WTC11 (cell line): Measurements from ENCODE around the gene PI4KA. TPM values are rescaled to one million over a fixed set of nuclear protein-coding genes. Genes with fewer than 3 reads are reported as not detected.

Source experiments
- ATAC-seq: fragments of 200-7000 bp; cut with Tn5 transposase; 2 replicates; pipeline ENCODE4 v1.10.0; 2021; ENCODE audit warnings: mild to moderate bottlenecking, moderate library complexity
- CTCF ChIA-PET: fragments of 300-600 bp; sonication (Branson Sonifier 250); formaldehyde crosslinking; loops from one replicate; lab custom pipeline; 2021; ENCODE audit warnings: antibody characterized with exemption; lab: Charles Lee
- POLR2A ChIA-PET: fragments of 350-600 bp; sonication (Branson Sonifier 250); formaldehyde crosslinking; loops from one replicate; lab custom pipeline; 2021; ENCODE audit warnings: antibody characterized with exemption; lab: Charles Lee
- DNase-seq: peaks from one replicate; pipeline ENCODE4 v3.0.0; 2021; ENCODE audit warnings: low spot score
- H3K27ac Mint-ChIP-seq: 2 replicates; pipeline ENCODE4 v1.8.0; 2021; ENCODE audit warnings: mixed read lengths
- H3K27me3 Mint-ChIP-seq: 2 replicates; pipeline ENCODE4 v1.8.0; 2021; ENCODE audit warnings: low read depth, mild to moderate bottlenecking, moderate library complexity, mixed read lengths
- H3K36me3 Mint-ChIP-seq: 2 replicates; pipeline ENCODE4 v1.8.0; 2021; ENCODE audit warnings: mixed read lengths
- H3K4me1 Mint-ChIP-seq: 2 replicates; pipeline ENCODE4 v1.8.0; 2022; ENCODE audit warnings: mixed read lengths
- H3K4me3 Mint-ChIP-seq: 2 replicates; pipeline ENCODE4 v1.8.0; 2021; ENCODE audit warnings: mild to moderate bottlenecking, moderate library complexity, mixed read lengths
- H3K9me3 Mint-ChIP-seq: 2 replicates; pipeline ENCODE4 v1.8.0; 2021; ENCODE audit warnings: mixed read lengths
- ATF1 ChIP-seq: sonication (generic); formaldehyde crosslinking; IDR thresholded peaks from 2 replicates; pipeline ENCODE4 v1.8.1; 2023; ENCODE audit warnings: mild to moderate bottlenecking, moderate library complexity, missing genetic modification reagents
- CBFB ChIP-seq: sonication (generic); formaldehyde crosslinking; IDR thresholded peaks from 2 replicates; pipeline ENCODE4 v1.8.1; 2022; ENCODE audit warnings: mild to moderate bottlenecking, low read depth, missing genetic modification reagents
- CDX4 ChIP-seq: fragments of 250-450 bp; sonication (Bioruptor Pico); IDR thresholded peaks from 2 replicates; pipeline ENCODE4 v1.9.0; 2021; ENCODE audit warnings: moderate library complexity, mild to moderate bottlenecking, inconsistent platforms, borderline replicate concordance
- GRHL2 ChIP-seq: fragments of 250-450 bp; sonication (Bioruptor Pico); IDR thresholded peaks from 2 replicates; pipeline ENCODE4 v1.8.0; 2022; ENCODE audit warnings: mild to moderate bottlenecking, moderate library complexity; ENCODE audit not compliant: insufficient replicate concordance, severe bottlenecking
- HMGA2 ChIP-seq: fragments of 250-450 bp; sonication (Bioruptor Pico); IDR thresholded peaks from 2 replicates; pipeline ENCODE4 v1.4.0; 2021; ENCODE audit warnings: mild to moderate bottlenecking, moderate library complexity
- MXD4 ChIP-seq: fragments of 250-450 bp; sonication (Bioruptor Pico); IDR thresholded peaks from 2 replicates; pipeline ENCODE4 v1.8.0; 2021; ENCODE audit warnings: mild to moderate bottlenecking, moderate library complexity, borderline replicate concordance
- NFATC4 ChIP-seq: fragments of 250-450 bp; sonication (Bioruptor Pico); IDR thresholded peaks from 2 replicates; pipeline ENCODE4 v1.9.0; 2021; ENCODE audit warnings: mild to moderate bottlenecking
- NFE2L1 ChIP-seq: sonication (generic); formaldehyde crosslinking; IDR thresholded peaks from 2 replicates; pipeline ENCODE4 v1.8.1; 2023; ENCODE audit warnings: missing genetic modification reagents
- NR1H2 ChIP-seq: sonication (generic); formaldehyde crosslinking; IDR thresholded peaks from 2 replicates; pipeline ENCODE4 v1.9.0; 2021; ENCODE audit warnings: mild to moderate bottlenecking, moderate library complexity, missing genetic modification reagents
- NR2C2 ChIP-seq: sonication (generic); formaldehyde crosslinking; IDR thresholded peaks from 2 replicates; pipeline ENCODE4 v1.8.0; 2022; ENCODE audit warnings: mild to moderate bottlenecking, missing genetic modification reagents
- OVOL2 ChIP-seq: fragments of 250-450 bp; sonication (Bioruptor Pico); IDR thresholded peaks from 2 replicates; pipeline ENCODE4 v1.9.0; 2021; ENCODE audit warnings: mild to moderate bottlenecking, borderline replicate concordance
- PRDM15 ChIP-seq: sonication (generic); formaldehyde crosslinking; IDR thresholded peaks from 2 replicates; pipeline ENCODE4 v1.8.0; 2022; ENCODE audit warnings: missing genetic modification reagents
- PRRX2 ChIP-seq: fragments of 250-450 bp; sonication (Bioruptor Pico); IDR thresholded peaks from 2 replicates; pipeline ENCODE4 v1.8.0; 2021; ENCODE audit warnings: mild to moderate bottlenecking
- SMAD3 ChIP-seq: sonication (generic); formaldehyde crosslinking; IDR thresholded peaks from 2 replicates; pipeline ENCODE4 v1.8.0; 2022; ENCODE audit warnings: missing genetic modification reagents, mild to moderate bottlenecking, borderline replicate concordance
- SMAD4 ChIP-seq: sonication (generic); formaldehyde crosslinking; IDR thresholded peaks from 2 replicates; pipeline ENCODE4 v1.8.0; 2022; ENCODE audit warnings: mild to moderate bottlenecking, missing genetic modification reagents
- SOX15 ChIP-seq: fragments of 250-450 bp; sonication (Bioruptor Pico); IDR thresholded peaks from 2 replicates; pipeline ENCODE4 v1.9.0; 2021; ENCODE audit warnings: mild to moderate bottlenecking
- TEAD1 ChIP-seq: sonication (generic); formaldehyde crosslinking; IDR thresholded peaks from 2 replicates; pipeline ENCODE4 v1.8.0; 2022; ENCODE audit warnings: mild to moderate bottlenecking, missing genetic modification reagents
- ZNF396 ChIP-seq: fragments of 250-450 bp; sonication (Bioruptor Pico); IDR thresholded peaks from 2 replicates; pipeline ENCODE4 v1.8.0; 2021; ENCODE audit warnings: mild to moderate bottlenecking, moderate library complexity, borderline replicate concordance
- total RNA-seq: library from RNA; stranded (reverse); gene quantifications from 3 replicates; pipeline ENCODE4 v1.2.3, GENCODE V29; 2021
- TF ChIP-seq, protein P1 (sequence below): fragments of 250-450 bp; sonication (Bioruptor Pico); IDR thresholded peaks from 2 replicates; pipeline ENCODE4 v1.9.0; 2021; ENCODE audit warnings: mild to moderate bottlenecking, borderline replicate concordance
- TF ChIP-seq, protein P2 (sequence below): sonication (generic); formaldehyde crosslinking; IDR thresholded peaks from 2 replicates; pipeline ENCODE4 v1.8.1; 2022; ENCODE audit warnings: missing genetic modification reagents, borderline replicate concordance
- TF ChIP-seq, protein P3 (sequence below): fragments of 250-450 bp; sonication (Bioruptor Pico); IDR thresholded peaks from 2 replicates; pipeline ENCODE4 v1.8.0; 2021; ENCODE audit warnings: mild to moderate bottlenecking

PI4KA gene
- total RNA-seq, 1 experiment from 2014 or later: 45.5 TPM

- TF ChIP-seq PRDM15: no peak
Observed at GRCh38 chr22:20885557-20886323, 27.1 kb upstream of the PI4KA start (continued).

GRCh38 chr22:20885017-20885556, 26.5 kb upstream of the PI4KA start:
- POLR2A ChIA-PET: interaction anchor here (0.7 to 1.1 kb wide), 4 partner anchors 10 to 97 kb away, joined by 3 to 4 read pairs (median 3); partner anchors contain the start of gene LZTR1
- H3K4me1 Mint-ChIP-seq: peaks cover 3% of the 10 kb centered on the region; the same call in 1 of the 2 replicates
- TF ChIP-seq NFE2L1 (CRISPR knock-in tag) (no peak), TEAD1 (CRISPR knock-in tag) (no peak), HMGA2 (no peak), MXD4 (CRISPR knock-in tag) (no peak), SMAD3 (CRISPR knock-in tag) (no peak), CBFB (CRISPR knock-in tag) (no peak)
- TF ChIP-seq, protein P1, sequence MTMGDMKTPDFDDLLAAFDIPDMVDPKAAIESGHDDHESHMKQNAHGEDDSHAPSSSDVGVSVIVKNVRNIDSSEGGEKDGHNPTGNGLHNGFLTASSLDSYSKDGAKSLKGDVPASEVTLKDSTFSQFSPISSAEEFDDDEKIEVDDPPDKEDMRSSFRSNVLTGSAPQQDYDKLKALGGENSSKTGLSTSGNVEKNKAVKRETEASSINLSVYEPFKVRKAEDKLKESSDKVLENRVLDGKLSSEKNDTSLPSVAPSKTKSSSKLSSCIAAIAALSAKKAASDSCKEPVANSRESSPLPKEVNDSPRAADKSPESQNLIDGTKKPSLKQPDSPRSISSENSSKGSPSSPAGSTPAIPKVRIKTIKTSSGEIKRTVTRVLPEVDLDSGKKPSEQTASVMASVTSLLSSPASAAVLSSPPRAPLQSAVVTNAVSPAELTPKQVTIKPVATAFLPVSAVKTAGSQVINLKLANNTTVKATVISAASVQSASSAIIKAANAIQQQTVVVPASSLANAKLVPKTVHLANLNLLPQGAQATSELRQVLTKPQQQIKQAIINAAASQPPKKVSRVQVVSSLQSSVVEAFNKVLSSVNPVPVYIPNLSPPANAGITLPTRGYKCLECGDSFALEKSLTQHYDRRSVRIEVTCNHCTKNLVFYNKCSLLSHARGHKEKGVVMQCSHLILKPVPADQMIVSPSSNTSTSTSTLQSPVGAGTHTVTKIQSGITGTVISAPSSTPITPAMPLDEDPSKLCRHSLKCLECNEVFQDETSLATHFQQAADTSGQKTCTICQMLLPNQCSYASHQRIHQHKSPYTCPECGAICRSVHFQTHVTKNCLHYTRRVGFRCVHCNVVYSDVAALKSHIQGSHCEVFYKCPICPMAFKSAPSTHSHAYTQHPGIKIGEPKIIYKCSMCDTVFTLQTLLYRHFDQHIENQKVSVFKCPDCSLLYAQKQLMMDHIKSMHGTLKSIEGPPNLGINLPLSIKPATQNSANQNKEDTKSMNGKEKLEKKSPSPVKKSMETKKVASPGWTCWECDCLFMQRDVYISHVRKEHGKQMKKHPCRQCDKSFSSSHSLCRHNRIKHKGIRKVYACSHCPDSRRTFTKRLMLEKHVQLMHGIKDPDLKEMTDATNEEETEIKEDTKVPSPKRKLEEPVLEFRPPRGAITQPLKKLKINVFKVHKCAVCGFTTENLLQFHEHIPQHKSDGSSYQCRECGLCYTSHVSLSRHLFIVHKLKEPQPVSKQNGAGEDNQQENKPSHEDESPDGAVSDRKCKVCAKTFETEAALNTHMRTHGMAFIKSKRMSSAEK (CRISPR knock-in tag): no peak
- no peaks in the 10 kb centered on the region for H3K27me3 Mint-ChIP-seq
- ATAC-seq (no peak), DNase-seq (no peak)
- no peak overlapping the region; the same call in 1 of the 2 replicates for H3K27ac Mint-ChIP-seq
- H3K4me3 Mint-ChIP-seq: no peak overlapping the region
- CTCF ChIA-PET: interaction anchor here (0.7 to 2.5 kb wide), 47 partner anchors 9 to 293 kb away, joined by 3 to 72 read pairs (median 7); partner anchors contain the start of genes CRKL, LZTR1 and THAP7
- peaks cover 11% of the 10 kb centered on the region; the same call in 1 of the 2 replicates for H3K36me3 Mint-ChIP-seq
- H3K9me3 Mint-ChIP-seq: no peaks in the 10 kb centered on the region

DNA sequence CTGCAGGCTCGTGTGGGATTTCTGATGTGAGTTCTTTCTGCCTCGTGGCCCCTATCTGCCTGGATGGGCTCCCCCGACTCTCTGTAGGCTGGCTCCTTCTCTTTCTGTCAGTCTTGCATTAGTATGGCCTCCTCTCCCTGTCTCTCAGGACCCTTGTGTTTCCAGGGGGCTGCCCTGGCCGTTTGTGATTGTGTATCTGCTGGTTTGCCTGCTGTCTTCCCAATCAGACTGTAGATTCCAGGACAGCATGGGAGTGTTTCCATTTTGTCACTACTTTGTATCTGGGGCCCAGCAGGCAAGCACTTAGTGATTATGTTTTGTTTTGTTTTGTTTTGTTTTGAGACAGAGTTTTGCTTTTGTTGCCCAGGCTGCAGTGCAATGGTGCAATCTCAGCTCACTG, 25.8 kb upstream of the PI4KA start:
- H3K27me3 Mint-ChIP-seq: no peaks in the 10 kb centered on the region
- peaks cover 3% of the 10 kb centered on the region; the same call in 1 of the 2 replicates for H3K4me1 Mint-ChIP-seq
- DNase-seq (no peak), ATAC-seq (no peak)
- CTCF ChIA-PET: interaction anchor here (2.1 to 2.5 kb wide), 4 partner anchors 10 to 97 kb away, joined by 16 to 72 read pairs (median 26); partner anchors contain the start of genes CRKL and LZTR1
- no peaks in the 10 kb centered on the region for H3K9me3 Mint-ChIP-seq
- no peak overlapping the region for H3K4me3 Mint-ChIP-seq
- no peak for TF ChIP-seq NR2C2 (CRISPR knock-in tag)
- no peak for TF ChIP-seq NFATC4 (CRISPR knock-in tag)
- no peak for TF ChIP-seq OVOL2 (CRISPR knock-in tag)
- TF ChIP-seq, protein P2, sequence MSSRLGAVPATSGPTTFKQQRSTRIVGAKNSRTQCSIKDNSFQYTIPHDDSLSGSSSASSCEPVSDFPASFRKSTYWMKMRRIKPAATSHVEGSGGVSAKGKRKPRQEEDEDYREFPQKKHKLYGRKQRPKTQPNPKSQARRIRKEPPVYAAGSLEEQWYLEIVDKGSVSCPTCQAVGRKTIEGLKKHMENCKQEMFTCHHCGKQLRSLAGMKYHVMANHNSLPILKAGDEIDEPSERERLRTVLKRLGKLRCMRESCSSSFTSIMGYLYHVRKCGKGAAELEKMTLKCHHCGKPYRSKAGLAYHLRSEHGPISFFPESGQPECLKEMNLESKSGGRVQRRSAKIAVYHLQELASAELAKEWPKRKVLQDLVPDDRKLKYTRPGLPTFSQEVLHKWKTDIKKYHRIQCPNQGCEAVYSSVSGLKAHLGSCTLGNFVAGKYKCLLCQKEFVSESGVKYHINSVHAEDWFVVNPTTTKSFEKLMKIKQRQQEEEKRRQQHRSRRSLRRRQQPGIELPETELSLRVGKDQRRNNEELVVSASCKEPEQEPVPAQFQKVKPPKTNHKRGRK (CRISPR knock-in tag): no peak
- TF ChIP-seq, protein P3, sequence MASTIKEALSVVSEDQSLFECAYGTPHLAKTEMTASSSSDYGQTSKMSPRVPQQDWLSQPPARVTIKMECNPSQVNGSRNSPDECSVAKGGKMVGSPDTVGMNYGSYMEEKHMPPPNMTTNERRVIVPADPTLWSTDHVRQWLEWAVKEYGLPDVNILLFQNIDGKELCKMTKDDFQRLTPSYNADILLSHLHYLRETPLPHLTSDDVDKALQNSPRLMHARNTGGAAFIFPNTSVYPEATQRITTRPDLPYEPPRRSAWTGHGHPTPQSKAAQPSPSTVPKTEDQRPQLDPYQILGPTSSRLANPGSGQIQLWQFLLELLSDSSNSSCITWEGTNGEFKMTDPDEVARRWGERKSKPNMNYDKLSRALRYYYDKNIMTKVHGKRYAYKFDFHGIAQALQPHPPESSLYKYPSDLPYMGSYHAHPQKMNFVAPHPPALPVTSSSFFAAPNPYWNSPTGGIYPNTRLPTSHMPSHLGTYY (CRISPR knock-in tag): no peak
- no peak for TF ChIP-seq ATF1
- no peak for TF ChIP-seq NR1H2 (CRISPR knock-in tag)
- TF ChIP-seq ZNF396 (CRISPR knock-in tag): no peak
- no peak for TF ChIP-seq SOX15 (CRISPR knock-in tag)
- TF ChIP-seq SMAD4: no peak
- TF ChIP-seq GRHL2: no peak
- no peak for TF ChIP-seq CDX4
- no peak for TF ChIP-seq PRRX2 (CRISPR knock-in tag)
- H3K36me3 Mint-ChIP-seq: peaks cover 11% of the 10 kb centered on the region; the same call in 1 of the 2 replicates
- no peak overlapping the region for H3K27ac Mint-ChIP-seq
- POLR2A ChIA-PET: no interaction called here
